HEK293 (cell line): ENCODE results near the gene PCCA.

Experiments
- CTCF ChIA-PET: fragments of 350-600 bp; formaldehyde crosslinking; extraction: SDS; loops from one replicate; lab custom pipeline; 2021; ENCODE audit warnings: antibody characterized with exemption; lab: Yijun Ruan, JAX
- POLR2A ChIA-PET: fragments of 300-600 bp; formaldehyde crosslinking; extraction: SDS; loops from one replicate; lab custom pipeline; 2020; ENCODE audit warnings: antibody characterized with exemption, inconsistent platforms; lab: Yijun Ruan, JAX
- H3K27ac ChIP-seq: fragments of 200-500 bp; sonication (Bioruptor generic); 2 replicates; pipeline ENCODE4 v1.5.1; 2014; ENCODE audit warnings: low read depth, low read length, control low read depth, inconsistent platforms; ENCODE audit errors: extremely low read depth
- H3K36me3 ChIP-seq, 2 experiments: fragments of 200-500 bp in 1 of 2; sonication (Bioruptor generic) in 1 of 2; 1 replicate in 1 of 2; 2 replicates in 1 of 2; pipeline ENCODE4 v1.5.1; 2014 to 2017; ENCODE audit warnings: inconsistent platforms in 2 of 2, low read length in 2 of 2; ENCODE audit not compliant: control insufficient read depth in 2 of 2, insufficient read depth in 1 of 2
- H3K4me1 ChIP-seq: fragments of 200-500 bp; sonication (Bioruptor generic); 2 replicates; pipeline ENCODE4 v1.5.1; 2014; ENCODE audit warnings: mild to moderate bottlenecking, low read length, inconsistent platforms; ENCODE audit not compliant: control insufficient read depth, insufficient read depth
- H3K4me3 ChIP-seq: 2 replicates; pipeline ENCODE4 v1.5.1; 2011; ENCODE audit warnings: low read depth, mild to moderate bottlenecking, control low read depth, low read length, moderate library complexity
- H3K9me3 ChIP-seq: fragments of 200-500 bp; sonication (Bioruptor generic); 2 replicates; pipeline ENCODE4 v1.5.1; 2014; ENCODE audit warnings: low read depth, low read length, inconsistent platforms; ENCODE audit not compliant: control insufficient read depth, insufficient read depth
- EGR2 ChIP-seq: fragments of 450-650 bp; formaldehyde crosslinking; IDR thresholded peaks from 2 replicates; pipeline ENCODE4 v1.5.1; 2016; ENCODE audit warnings: low read depth, missing biosample characterization, missing genetic modification characterization
- PRDM10 ChIP-seq: fragments of 450-650 bp; formaldehyde crosslinking; IDR thresholded peaks from 2 replicates; pipeline ENCODE4 v1.5.1; 2016; ENCODE audit warnings: missing biosample characterization, missing genetic modification characterization
- SCRT1 ChIP-seq: fragments of 450-650 bp; formaldehyde crosslinking; IDR thresholded peaks from 2 replicates; pipeline ENCODE4 v1.5.1; 2016; ENCODE audit warnings: missing biosample characterization, missing genetic modification characterization, borderline replicate concordance
- SP2 ChIP-seq: fragments of 450-650 bp; formaldehyde crosslinking; IDR thresholded peaks from 2 replicates; pipeline ENCODE4 v1.5.1; 2016; ENCODE audit warnings: missing biosample characterization, missing genetic modification characterization
- ZBTB48 ChIP-seq: fragments of 450-650 bp; formaldehyde crosslinking; IDR thresholded peaks from 2 replicates; pipeline ENCODE4 v1.5.1; 2016; ENCODE audit warnings: missing biosample characterization, missing genetic modification characterization
- ZFP69B ChIP-seq: fragments of 450-650 bp; formaldehyde crosslinking; IDR thresholded peaks from 2 replicates; pipeline ENCODE4 v1.5.1; 2016; ENCODE audit warnings: missing biosample characterization, missing genetic modification characterization
- ZNF239 ChIP-seq: fragments of 450-650 bp; formaldehyde crosslinking; IDR thresholded peaks from 2 replicates; pipeline ENCODE4 v1.5.1; 2016; ENCODE audit warnings: missing biosample characterization, missing genetic modification characterization
- ZNF24 ChIP-seq: fragments of 450-650 bp; formaldehyde crosslinking; IDR thresholded peaks from 2 replicates; pipeline ENCODE4 v1.5.1; 2016; ENCODE audit warnings: missing biosample characterization, missing genetic modification characterization
- ZNF362 ChIP-seq: fragments of 450-650 bp; formaldehyde crosslinking; IDR thresholded peaks from 2 replicates; pipeline ENCODE4 v1.5.1; 2016; ENCODE audit warnings: missing biosample characterization, missing genetic modification characterization
- ZNF510 ChIP-seq: fragments of 450-650 bp; formaldehyde crosslinking; IDR thresholded peaks from 2 replicates; pipeline ENCODE4 v1.5.1; 2018; ENCODE audit warnings: mild to moderate bottlenecking, missing genetic modification characterization, missing biosample characterization; ENCODE audit not compliant: insufficient replicate concordance
- ZNF626 ChIP-seq: fragments of 450-650 bp; sonication (Bioruptor Pico); formaldehyde crosslinking; IDR thresholded peaks from 2 replicates; pipeline ENCODE4 v1.5.1; 2018; ENCODE audit warnings: missing biosample characterization, missing genetic modification characterization, inconsistent platforms
- ZNF629 ChIP-seq: fragments of 450-650 bp; formaldehyde crosslinking; IDR thresholded peaks from 2 replicates; pipeline ENCODE4 v1.5.1; 2017; ENCODE audit warnings: missing biosample characterization, missing genetic modification characterization
- ZNF639 ChIP-seq: fragments of 450-650 bp; formaldehyde crosslinking; IDR thresholded peaks from 2 replicates; pipeline ENCODE4 v1.5.1; 2016; ENCODE audit warnings: missing biosample characterization, missing genetic modification characterization
- ZNF670 ChIP-seq: fragments of 450-650 bp; formaldehyde crosslinking; IDR thresholded peaks from 2 replicates; pipeline ENCODE4 v1.5.1; 2016; ENCODE audit warnings: missing biosample characterization, missing genetic modification characterization, low read depth
- TF ChIP-seq, protein P1 (sequence below): fragments of 450-650 bp; formaldehyde crosslinking; IDR thresholded peaks from 2 replicates; pipeline ENCODE4 v1.5.1; 2016; ENCODE audit warnings: missing biosample characterization, missing genetic modification characterization, borderline replicate concordance

PCCA gene

GRCh38 chr13:100063906-100064305 is 25.0 kb upstream of the PCCA start:
- ChIA-PET POLR2A (no interaction called here), CTCF (interaction anchor here (0.9 kb wide), 1 partner anchor 22 kb away, joined by 3 read pairs; no protein-coding TSS in a partner anchor)
- Histone ChIP-seq H3K9me3 (no peaks in the 10 kb centered on the region), H3K27ac (no peak overlapping the region), H3K4me3 (no peak overlapping the region), H3K36me3 (no peaks in the 10 kb centered on the region), H3K4me1 (no peaks in the 10 kb centered on the region)
- TF ChIP-seq EGR2 (tag by site-specific recombination) (no peak), ZNF670 (no peak), ZNF362 (tag by site-specific recombination) (no peak), ZNF510 (tag by site-specific recombination) (no peak), ZNF629 (tag by site-specific recombination) (no peak), ZNF24 (tag by site-specific recombination) (no peak), PRDM10 (tag by site-specific recombination) (no peak), ZBTB48 (tag by site-specific recombination) (no peak), SP2 (no peak), ZNF639 (tag by site-specific recombination) (no peak), SCRT1 (no peak), ZNF239 (no peak), ZFP69B (tag by site-specific recombination) (no peak), ZNF626 (tag by site-specific recombination) (no peak)
- TF ChIP-seq, protein P1, sequence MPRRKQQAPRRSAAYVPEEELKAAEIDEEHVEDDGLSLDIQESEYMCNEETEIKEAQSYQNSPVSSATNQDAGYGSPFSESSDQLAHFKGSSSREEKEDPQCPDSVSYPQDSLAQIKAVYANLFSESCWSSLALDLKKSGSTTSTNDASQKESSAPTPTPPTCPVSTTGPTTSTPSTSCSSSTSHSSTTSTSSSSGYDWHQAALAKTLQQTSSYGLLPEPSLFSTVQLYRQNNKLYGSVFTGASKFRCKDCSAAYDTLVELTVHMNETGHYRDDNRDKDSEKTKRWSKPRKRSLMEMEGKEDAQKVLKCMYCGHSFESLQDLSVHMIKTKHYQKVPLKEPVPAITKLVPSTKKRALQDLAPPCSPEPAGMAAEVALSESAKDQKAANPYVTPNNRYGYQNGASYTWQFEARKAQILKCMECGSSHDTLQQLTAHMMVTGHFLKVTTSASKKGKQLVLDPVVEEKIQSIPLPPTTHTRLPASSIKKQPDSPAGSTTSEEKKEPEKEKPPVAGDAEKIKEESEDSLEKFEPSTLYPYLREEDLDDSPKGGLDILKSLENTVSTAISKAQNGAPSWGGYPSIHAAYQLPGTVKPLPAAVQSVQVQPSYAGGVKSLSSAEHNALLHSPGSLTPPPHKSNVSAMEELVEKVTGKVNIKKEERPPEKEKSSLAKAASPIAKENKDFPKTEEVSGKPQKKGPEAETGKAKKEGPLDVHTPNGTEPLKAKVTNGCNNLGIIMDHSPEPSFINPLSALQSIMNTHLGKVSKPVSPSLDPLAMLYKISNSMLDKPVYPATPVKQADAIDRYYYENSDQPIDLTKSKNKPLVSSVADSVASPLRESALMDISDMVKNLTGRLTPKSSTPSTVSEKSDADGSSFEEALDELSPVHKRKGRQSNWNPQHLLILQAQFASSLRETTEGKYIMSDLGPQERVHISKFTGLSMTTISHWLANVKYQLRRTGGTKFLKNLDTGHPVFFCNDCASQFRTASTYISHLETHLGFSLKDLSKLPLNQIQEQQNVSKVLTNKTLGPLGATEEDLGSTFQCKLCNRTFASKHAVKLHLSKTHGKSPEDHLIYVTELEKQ (tag by site-specific recombination): no peak
